NCI-H2107 treated with DMSO at 0.1 percent for 48 hours (cell line): ENCODE results near the gene GAPT.

ENCODE experiments used
- DNase-seq: peaks from one replicate; lab custom pipeline; 2025; ENCODE audit not compliant: unreplicated experiment; lab: John Stamatoyannopoulos, UW

The GAPT gene

DNA sequence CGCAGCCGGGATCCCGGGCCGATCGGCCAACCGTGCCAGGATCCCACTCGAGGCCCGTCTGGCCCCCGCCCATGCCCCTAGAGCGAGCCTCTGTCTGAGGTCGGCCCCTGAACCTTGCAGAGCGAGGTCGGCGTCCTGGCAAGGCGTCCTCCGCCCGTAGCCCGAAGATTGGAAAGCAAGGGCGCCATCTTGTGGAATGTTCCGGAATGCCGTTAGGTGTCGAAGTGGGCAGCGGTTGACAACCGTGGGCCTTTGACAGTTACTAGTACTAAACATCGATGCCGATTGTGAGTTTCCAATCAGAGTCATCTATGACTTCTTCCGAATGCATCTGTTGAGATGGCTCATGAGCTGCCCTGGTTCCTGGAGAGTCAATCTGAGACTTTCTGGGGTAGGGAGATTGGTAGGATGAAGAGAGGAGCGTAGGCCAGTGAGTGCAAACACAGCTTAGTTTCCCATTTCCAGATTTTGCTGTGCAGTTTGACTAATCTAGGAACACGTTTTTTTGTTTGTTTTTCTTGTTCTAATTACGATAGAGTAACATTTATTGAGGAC, 30.4 kb upstream of the GAPT start:
- DNase-seq = peak; percentile 42

DNA sequence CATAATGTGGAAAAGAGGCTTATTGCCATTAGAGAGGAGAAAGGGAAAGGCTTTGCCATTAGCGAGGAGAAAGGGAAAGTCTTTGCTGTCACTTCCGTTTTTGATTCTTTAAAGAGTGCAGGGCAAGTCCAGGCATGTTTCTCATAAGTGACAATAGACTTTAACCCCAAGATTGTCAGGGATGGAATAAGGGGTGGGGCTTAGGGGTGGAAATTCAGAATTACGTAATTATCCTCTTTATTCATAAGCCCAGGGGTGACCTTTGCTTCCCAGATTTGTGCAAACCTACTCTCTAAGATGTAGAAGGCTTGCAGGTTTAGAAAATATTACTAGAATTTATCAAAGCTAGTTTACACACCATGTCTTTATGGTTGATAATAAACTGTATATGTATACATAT, 29.1 kb upstream of the GAPT start:
- DNase-seq = no peak

DNA sequence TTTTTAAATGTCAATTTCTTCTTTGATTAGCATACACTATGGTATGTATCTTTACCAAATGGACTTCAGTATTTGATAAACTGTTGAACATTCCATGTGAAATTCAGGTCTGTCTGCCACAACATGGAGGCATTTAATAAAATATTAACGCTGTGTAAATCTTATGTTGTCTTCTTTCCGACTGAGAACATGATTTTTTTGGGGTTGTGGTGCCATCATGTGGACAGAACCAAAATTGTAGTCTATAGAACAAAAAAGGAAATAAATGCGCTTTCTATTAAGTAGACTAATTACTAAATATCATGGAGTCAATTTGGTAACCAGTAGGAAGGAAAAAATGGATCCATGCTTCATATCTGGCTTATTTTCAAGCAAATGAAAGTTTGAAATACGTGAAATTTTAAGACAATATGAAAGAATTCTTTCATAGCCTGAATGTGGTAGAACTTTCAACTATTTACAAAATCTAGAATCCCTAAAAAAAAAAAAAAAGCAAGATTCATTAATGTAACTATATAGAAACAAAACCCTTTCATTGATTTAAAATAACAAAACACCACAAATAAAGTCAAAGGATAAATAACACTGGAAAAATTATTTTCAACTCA, 28.5 kb upstream of the GAPT start:
- DNase-seq = no peak

DNA sequence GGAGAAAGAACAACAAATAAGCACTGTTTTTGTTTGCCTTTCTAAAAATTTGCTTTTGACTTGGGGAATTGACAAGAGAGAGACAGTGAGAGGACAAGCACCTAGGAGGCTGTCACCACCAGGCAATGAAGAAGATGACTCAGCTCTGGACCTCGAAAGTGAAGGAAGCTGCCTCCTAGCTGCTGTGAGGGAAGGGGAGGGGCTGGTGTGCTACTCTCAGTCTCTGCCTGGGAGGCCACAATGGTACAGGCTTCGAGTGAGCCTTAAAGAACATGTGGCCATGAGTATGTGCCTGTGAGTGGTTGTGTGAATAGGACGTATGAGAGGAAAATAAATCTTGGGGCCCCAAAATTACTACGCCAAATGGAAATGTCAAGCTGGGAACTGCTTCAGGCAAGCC, 24.3 kb upstream of the GAPT start:
- DNase-seq = no peak

DNA sequence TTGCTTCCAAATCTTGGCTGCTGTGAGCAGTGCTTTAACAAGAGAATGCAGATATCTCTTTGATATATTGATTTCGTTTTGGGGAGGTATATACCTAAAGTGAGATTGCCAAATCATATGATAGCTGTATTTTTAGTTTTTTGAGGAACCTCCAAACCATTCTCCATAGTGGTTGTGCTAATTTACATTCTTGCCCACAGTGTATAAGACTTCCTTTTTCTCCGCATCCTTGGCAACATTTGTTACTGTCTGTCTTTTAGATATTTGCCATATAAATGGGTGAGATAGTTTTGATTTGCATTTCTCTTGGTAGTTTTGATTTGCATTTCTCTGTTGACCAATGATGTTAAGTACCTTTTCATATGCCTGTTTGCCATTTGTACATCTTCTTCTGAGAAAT, 21.3 kb upstream of the GAPT start:
- no peak for DNase-seq

DNA sequence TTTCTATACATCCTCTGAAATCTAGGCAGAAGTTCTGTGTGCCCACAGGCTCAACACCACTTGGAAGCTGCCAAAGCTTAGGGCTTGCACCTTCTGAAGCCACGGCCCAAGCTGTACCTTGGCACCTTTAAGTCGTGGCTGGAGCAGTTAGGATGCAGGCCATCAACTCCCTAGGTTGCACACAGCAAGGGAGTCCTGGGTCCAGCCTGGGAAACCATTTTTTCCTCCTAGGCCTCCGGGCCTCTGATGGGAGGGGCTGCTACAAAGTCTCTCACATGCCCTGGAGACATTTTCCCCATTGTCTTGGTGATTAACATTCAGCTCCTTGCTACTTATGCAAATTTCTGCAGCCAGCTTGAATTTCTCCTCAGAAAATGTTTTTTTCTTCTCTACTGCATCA, 15.8 kb upstream of the GAPT start:
- no peak for DNase-seq

DNA sequence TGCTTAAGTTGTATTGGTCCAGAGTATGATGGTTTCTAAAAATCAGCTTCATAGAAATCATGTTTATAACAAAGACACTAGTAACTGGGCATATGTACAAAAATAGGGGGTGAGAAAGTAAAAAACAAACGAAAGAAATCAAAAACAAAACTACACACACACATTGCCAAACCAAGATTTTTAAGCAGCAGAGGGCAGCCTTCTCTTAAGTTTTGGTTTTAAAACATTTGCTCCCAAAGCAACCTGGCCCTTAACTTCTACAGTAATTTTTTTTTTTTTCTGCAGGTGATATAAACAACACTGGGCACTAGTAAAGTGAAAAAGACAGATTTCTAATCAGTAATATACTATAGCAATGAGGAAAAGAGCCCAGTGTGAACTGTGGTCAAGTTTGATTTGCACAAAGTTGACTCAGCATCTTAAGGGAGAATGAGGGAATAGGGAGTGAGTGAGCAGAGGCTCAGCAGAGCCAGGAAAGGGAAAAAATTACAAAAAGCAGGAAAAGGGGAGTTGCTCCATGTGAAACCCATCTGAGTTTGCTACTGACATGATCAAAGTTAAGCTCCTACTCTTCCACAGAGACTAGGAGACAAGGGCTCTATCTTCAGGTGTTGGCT, 13.4 kb upstream of the GAPT start:
- DNase-seq = no peak

DNA sequence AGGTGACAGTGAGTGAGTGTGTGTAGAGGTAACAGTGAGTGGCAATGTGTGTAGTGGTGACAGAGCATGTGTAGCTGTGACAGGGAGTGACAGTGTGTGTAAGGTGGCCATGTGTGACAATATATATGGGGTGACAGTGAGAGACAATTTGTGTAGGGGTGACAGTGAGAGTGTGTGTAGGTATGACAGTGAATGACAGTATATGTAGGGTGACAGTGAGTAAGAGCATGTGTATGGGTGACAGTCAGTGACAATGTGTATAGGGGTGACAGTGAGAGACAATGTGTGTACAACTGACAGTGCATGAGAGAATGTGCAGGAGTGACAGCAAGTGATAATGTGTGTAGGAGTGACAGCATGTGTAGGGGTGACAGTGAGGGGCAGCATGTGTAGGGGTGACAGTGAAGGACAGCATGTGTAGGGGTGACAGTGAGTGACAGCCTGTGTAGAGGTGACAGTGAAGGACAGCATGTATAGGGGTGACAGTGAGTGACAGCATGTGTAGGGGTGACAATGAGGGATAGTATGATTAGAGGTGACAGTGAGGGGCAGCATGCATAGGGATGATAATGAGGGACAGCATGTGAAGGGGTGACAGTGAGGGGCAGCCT, 10.1 kb upstream of the GAPT start:
- DNase-seq = no peak

DNA sequence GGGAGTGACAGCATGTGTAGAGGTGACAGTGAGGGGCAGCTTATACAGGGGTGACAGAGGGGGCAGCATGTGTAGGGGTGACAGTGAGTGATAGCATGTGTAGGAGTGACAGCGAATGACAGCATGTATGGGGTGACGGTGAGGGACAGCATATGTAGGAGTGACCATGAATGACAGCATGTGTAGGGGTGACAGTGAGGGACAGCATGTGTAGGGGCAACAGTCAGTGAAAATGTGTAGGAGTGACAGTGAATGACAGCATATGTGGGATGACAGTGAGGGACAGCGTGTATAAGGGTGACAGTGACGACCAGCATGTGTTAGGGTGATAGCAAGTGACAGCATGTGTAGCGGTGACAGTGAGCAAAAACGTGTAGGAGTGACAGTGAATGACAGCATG, 9.4 kb upstream of the GAPT start:
- no peak for DNase-seq

DNA sequence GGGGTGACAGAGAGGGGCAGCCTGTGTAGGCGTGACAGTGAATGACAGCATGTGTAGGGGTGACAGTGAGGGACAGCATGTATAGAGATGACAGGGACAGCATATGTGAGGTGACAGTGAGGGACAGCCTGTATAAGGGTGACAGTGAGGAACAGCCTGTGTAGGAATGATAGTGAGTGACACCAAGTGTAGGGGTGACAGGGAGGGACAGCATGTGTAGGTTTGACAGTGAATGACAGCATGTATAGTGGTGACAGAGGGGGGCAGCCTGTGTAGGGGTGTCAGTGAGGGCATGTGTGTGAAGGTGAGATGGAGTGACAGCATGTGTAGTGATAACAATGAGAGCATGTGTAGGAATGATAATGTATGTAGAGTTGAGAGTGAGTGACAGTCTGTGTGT, 8.7 kb upstream of the GAPT start:
- no peak for DNase-seq

DNA sequence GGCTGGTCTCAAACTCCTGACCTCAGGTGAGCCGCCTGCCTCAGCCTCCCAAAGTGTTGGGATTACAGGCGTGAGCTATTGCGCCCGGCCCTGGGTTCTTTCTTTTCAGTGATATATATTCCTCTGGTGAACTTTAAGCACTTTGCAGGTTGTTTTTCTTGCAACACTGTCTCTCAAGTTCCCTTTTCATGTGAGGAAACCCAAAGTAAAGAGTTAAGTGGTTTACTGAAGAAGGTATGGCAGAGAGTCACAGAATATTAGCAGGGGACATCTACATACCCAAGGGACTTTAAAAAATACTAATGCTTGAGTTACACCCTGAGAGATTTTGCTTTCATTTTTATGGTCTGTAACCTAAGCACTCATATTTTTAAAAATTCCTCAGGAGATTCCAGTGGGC, 6.7 kb upstream of the GAPT start:
- no peak for DNase-seq

DNA sequence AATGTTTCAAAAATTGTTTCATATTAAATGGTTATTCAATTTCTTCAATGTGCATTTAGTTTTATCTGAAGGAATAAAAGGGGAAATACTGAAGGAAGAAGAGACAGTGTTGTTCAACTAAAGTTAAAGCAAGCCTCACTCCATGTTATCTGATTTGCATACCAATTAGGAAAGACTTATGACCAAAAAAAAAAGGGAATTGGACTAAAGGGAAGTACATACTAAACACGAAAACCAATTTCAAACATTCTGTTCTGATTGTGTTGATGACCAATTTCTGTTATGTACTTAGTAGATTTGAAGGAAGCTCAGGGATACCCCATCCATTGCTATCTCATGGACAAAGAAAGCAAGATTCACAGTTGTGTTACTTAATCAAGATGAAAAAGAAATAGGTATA, 4.9 kb upstream of the GAPT start:
- no peak for DNase-seq

DNA sequence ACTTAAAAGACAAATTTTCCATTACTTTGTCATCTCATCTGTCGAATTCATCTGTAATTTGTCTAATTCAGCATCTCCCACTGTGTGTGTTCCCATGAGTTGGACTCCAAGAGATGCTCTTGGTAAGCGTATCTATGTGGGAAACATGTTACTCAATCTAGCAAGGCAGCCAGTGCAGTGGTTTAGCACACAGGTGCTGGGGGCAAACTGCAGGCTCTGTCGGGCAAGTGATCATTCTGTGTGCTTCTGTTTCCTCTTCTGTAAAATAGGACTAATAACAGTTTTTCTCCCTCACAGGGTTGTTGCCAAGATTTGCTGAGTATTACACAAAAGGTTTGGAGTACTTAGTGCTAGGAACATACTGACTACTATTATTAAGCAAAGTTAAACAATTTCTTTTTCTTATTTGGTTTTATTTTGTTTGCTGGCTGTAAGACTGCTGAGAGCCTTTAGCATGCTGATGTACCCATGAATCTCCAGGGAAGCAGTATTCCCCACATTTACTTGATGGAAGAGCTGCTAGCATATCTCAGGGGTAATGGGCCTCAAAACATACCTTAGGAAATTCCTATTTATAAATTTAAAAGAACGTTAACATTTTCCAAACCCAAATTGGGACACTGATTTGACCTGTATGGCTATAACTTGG, 709 bp upstream of the GAPT start:
- DNase-seq = no peak

DNA sequence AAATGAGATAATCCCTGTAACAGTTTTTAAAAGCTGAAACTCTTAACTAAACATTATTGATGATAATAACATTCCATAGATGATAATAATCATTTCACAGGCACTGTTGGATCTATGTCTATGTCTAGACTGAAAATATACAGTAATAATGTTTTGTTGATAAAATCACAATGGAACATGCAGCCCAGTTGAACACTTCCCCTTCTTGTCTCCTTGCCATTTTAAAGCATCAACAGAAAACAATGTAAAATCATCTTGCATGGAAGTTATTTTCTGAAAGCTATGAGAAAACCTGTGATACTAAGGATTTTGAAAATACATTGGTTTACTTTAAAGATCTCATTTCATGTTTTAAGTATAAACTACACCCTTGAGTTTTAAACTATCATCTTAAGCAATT, 1.9 kb downstream of the GAPT start:
- DNase-seq = no peak

DNA sequence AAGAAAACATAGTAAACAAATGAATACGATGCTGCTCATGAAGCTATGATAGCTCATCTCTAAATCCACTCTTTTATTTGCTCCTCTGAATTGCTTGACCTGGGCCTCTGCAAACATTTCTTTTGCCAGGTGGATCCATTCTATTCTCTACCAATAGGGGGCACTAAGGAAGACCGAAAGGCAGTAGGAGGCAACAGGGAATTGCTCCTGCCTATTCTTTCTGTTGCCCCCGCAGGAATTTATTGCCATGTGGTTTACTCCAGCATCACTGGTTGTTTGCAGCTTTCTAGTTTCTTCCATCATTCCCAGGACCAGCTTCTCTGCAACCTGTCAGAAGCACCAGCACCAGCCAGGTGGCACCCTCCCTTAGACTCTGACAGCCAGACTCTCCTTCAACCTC, 5.3 kb downstream of the GAPT start:
- DNase-seq = no peak

DNA sequence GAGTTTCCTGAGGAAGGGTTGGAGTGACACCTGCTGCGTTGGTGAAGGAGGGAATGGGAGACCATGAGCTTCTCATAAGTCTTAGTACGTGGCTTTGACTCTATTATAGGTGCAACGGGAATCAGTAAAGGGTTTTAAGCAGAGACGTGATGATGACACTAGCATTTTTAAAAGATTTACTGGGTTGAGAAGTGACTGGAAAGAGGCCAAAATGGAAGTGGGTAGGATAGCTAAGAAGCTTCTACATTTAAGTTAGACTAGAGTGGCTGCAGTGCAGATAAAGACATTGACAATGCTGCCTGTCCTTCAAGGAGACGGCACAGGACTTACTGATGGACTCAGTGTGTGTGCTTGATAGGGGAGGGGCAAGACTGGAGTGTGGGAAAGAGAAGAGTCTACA, 6.2 kb downstream of the GAPT start:
- DNase-seq = no peak

DNA sequence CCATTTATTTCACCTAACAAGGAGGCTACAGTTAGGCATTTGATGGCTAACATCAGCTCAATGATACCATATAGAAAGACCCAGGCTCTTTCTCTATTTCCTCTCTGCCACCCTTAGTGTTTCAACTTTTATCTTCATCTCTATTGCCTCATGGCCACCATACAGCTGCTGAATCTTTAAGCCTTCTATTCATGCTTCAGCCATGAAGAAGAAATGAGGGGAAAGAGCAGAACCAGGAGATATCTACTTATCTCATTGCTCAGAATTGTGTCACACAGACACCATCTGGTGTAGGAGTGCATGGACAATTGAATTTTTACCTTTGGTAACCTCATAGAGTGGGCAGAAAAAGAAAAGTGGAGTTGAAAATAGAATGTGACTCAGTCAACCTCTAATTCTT, 6.7 kb downstream of the GAPT start:
- no peak for DNase-seq

DNA sequence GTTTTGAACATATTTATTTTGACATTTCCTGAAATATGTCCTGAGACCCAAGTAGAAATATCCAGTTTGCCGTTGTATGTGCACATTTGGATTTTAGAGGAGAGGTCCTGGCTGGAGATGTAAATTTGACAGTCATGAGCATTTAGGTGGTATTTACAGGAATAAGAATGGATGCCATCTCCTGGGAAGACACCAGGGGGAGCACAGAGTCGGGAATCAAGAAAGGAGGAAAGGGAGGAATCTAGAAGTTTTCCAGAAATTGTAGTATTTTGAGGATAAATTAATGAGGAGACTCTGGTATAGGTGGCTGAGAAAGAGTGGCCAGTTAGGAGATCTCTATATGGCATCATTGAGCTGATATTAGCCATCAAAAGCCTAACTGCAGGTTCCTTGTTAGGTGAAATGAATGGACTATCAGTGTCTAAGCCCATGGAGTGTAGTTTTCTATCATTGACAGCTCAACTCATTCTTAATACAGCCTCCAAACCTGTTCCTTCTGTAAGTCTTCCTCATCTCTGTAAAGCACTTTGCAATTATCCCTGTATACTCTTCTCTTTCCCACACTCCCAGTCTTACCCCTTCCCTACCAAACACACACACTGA, 7.2 kb downstream of the GAPT start:
- no peak for DNase-seq

DNA sequence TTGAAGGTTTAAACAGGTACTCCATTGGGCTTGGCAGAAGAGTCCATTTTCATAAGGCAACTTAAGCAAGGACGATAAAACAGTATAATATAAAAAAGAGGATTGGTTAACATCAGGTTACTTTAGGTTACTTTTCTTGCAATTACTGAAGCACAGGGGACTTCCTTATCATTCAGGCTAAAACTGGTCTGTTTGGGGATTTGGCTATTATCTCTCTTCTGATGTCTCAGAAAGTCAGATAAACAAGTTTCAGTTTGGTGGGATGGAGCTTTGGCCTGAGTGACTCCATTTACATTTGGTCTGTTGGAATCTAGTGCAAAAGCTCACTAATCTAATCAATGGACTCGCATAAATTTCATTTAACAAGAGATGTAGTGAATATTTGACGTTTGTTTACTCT, 8.0 kb downstream of the GAPT start:
- no peak for DNase-seq

DNA sequence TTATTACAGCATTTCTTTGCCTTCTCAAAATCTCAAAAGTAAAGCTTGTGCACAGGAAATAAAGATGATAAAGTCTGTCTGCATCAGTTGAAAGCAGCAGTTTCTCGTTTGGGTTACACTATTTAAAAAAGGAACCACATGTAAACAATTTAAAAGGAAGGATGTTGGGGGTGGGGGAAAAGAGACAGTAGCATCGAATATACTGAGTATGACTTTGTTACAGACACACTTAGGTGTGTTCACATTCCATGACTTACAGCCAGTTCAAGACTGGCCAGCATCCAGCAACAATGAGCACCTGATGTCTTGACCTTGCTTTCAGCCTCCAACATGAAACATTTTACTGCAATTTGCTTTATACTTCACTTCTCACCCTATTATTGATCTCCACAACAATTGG, 8.7 kb downstream of the GAPT start:
- no peak for DNase-seq

DNA sequence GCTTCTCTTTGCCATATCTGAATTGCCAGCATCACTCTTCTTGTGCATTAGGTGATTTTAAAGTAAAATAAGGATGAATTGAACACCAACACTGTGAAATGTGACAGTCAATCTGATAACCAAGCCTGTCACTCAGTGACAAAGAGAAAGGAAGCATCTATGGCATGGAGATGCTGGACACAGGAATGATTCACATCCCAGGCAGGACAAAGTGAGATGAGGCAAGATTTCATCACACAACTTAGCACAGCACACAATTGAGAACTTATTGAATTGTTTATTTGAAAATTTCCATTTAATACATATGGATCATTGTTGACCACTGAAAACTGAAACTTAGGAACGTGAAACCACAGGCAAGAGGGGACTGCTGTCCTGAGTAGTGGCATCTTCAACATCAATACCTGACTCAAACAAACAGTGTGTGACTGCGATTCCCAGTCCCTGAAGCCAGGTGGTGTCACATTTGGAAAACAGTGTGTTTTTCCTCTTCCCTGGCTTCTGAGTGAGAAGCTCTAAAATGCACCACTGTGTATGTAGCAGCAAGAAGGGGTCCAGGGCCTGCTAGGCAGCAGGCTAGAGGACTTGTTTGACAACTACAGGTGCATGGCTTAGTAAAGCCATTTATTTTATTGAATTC, 10.7 kb downstream of the GAPT start:
- DNase-seq = no peak
